Testis (tissue), 2 donors: Measurements from ENCODE around the gene LPAR5.
"Not testable (repeated sequence)": the region's sequence is repeated elsewhere in the genome, so short reads cannot be mapped to it uniquely, and the experiment has no call there.

Experiments used
- POLR2A ChIP-seq: fragments of 450-650 bp; IDR thresholded peaks from one replicate; pipeline ENCODE4 v1.6.1; 2017; ENCODE audit warnings: antibody characterized with exemption, mild to moderate bottlenecking, moderate library complexity
- TF ChIP-seq, protein P1 (sequence below), 3 experiments: fragments of 450-650 bp in 2 of 3; fragments of 200-600 bp in 1 of 3; sonication (generic) in 1 of 3; IDR thresholded peaks; one replicate each; pipeline ENCODE4 v1.5.1; 2016 to 2019; ENCODE audit warnings: antibody characterized with exemption in 3 of 3, mild to moderate bottlenecking in 2 of 3, moderate library complexity in 1 of 3

DNA sequence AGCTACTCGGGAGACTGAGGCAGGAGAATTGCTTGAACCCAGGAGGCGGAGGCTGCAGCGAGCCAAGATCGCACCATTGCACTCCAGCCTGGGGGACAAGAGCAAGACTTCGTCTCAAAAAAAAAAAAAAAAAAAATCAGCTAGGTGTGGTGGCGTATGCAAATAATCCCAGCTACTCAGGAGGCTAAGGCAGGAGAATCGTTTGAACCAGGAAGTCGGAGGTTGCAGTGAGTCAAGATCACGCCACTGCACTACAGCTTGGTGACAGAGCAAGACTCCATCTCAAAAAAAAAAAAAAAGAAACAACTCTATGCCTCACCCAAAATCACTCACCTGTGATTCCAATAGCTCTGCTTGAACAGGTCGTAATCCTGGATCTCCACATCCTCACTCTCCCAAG, 40.1 kb downstream of the LPAR5 start:
- TF ChIP-seq, protein P1, sequence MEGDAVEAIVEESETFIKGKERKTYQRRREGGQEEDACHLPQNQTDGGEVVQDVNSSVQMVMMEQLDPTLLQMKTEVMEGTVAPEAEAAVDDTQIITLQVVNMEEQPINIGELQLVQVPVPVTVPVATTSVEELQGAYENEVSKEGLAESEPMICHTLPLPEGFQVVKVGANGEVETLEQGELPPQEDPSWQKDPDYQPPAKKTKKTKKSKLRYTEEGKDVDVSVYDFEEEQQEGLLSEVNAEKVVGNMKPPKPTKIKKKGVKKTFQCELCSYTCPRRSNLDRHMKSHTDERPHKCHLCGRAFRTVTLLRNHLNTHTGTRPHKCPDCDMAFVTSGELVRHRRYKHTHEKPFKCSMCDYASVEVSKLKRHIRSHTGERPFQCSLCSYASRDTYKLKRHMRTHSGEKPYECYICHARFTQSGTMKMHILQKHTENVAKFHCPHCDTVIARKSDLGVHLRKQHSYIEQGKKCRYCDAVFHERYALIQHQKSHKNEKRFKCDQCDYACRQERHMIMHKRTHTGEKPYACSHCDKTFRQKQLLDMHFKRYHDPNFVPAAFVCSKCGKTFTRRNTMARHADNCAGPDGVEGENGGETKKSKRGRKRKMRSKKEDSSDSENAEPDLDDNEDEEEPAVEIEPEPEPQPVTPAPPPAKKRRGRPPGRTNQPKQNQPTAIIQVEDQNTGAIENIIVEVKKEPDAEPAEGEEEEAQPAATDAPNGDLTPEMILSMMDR (IDR thresholded peaks at IDR 0.05), result not testable (repeated sequence)
- not testable (repeated sequence) for TF ChIP-seq POLR2A
